K562 (cell line): ENCODE measurements around the gene CDHR1. TPM values are rescaled to one million over a fixed set of nuclear protein-coding genes. Genes with fewer than 3 reads are reported as not detected.

Experiments
- ATAC-seq: fragments of 200-7000 bp; cut with Tn5 transposase; 3 replicates; pipeline ENCODE4 v1.9.1; 2020; ENCODE audit warnings: moderate library complexity
- BruUV-seq: library from RNA; stranded (reverse); fragments of 400-500 nt; replicated peaks from 2 replicates; lab custom pipeline; 2021; lab: Mats Ljungman, UMichigan
- CTCF ChIA-PET: fragments of 300-600 bp; formaldehyde crosslinking; extraction: SDS; loops from one replicate; lab custom pipeline; 2021; ENCODE audit warnings: low intra/inter-chr PET ratio; lab: Yijun Ruan, JAX
- POLR2A ChIA-PET: fragments of 300-600, 350-650 bp; sonication (Branson Sonifier 250); formaldehyde crosslinking; extraction: SDS; loops from one replicate; lab custom pipeline; 2021; ENCODE audit warnings: antibody characterized with exemption, inconsistent platforms; lab: Yijun Ruan, JAX
- DNase-seq, 4 experiments: peaks; one replicate each; pipeline versions ENCODE4 v3.0.0 to v3.0.0-alpha.2; 2011 to 2018; ENCODE audit warnings: low spot score in 3 of 4, mixed read lengths in 3 of 4; ENCODE audit errors: extremely low read depth in 1 of 4
- FAIRE-seq: peaks from 2 replicates; lab custom pipeline; 2011; peaks lifted over from hg19 to GRCh38; lab: Jason Lieb, UNC
- H2AFZ ChIP-seq: 2 replicates; pipeline ENCODE4 v1.6.0; 2011; ENCODE audit warnings: low read depth, low read length, control low read depth, inconsistent platforms
- H3K27ac ChIP-seq: fragments of 200-600 bp; 3 replicates; pipeline ENCODE4 v1.8.0; 2011; ENCODE audit warnings: low read depth, mild to moderate bottlenecking, control low read depth, inconsistent platforms, low read length, moderate library complexity, mixed read lengths; ENCODE audit errors: extremely low read depth
- H3K27me3 ChIP-seq, 2 experiments: fragments of 300-600 bp in 1 of 2; 2 replicates in 1 of 2; 3 replicates in 1 of 2; pipeline versions ENCODE4 v1.6.0 to v1.8.0; 2011; ENCODE audit warnings: inconsistent platforms in 2 of 2, low read length in 2 of 2, mild to moderate bottlenecking in 1 of 2, mixed read lengths in 1 of 2, moderate library complexity in 1 of 2; ENCODE audit not compliant: control insufficient read depth in 2 of 2, insufficient read depth in 2 of 2
- H3K36me3 ChIP-seq: fragments of 300-600 bp; 3 replicates; pipeline ENCODE4 v1.8.0; 2011; ENCODE audit warnings: mild to moderate bottlenecking, low read length, inconsistent platforms; ENCODE audit not compliant: control insufficient read depth, insufficient read depth
- H3K4me1 ChIP-seq, 2 experiments: fragments of 200-600 bp in 1 of 2; replicated peaks in 1 of 2; 2 replicates in 1 of 2; 3 replicates in 1 of 2; pipeline versions ENCODE4 v1.5.1 to v1.8.0; 2011; ENCODE audit warnings: inconsistent platforms in 2 of 2, low read length in 2 of 2, mild to moderate bottlenecking in 1 of 2, mixed read lengths in 1 of 2, moderate library complexity in 1 of 2; ENCODE audit not compliant: control insufficient read depth in 2 of 2, insufficient read depth in 2 of 2
- H3K4me2 ChIP-seq: 2 replicates; pipeline ENCODE4 v1.6.1; 2011; ENCODE audit warnings: low read length, control low read depth, inconsistent platforms, mixed read lengths; ENCODE audit not compliant: insufficient read depth
- H3K4me3 ChIP-seq: fragments of 200-600 bp; sonication (generic), shearing (Covaris generic); 2 replicates; pipeline ENCODE4 v1.5.1; 2016; ENCODE audit warnings: control low read depth, inconsistent platforms
- H3K79me2 ChIP-seq: fragments of 200-600 bp; 3 replicates; pipeline ENCODE4 v1.8.0; 2011; ENCODE audit warnings: low read length, inconsistent platforms; ENCODE audit not compliant: control insufficient read depth, insufficient read depth
- H3K9ac ChIP-seq, 2 experiments: 2 replicates each; pipeline versions ENCODE4 v1.6.0 to v1.6.1; 2011; ENCODE audit warnings: low read depth in 2 of 2, low read length in 2 of 2, control low read depth in 1 of 2, inconsistent platforms in 1 of 2, mild to moderate bottlenecking in 1 of 2, mixed read lengths in 1 of 2; ENCODE audit not compliant: insufficient read depth in 1 of 2
- H3K9me1 ChIP-seq: one replicate; pipeline ENCODE4 v1.6.0; 2011; ENCODE audit warnings: inconsistent platforms, mild to moderate bottlenecking, low read length, moderate library complexity; ENCODE audit not compliant: control insufficient read depth, insufficient read depth
- H3K9me3 ChIP-seq: replicated peaks from 2 replicates; pipeline ENCODE4 v1.5.1; 2011; ENCODE audit warnings: low read depth, low read length, inconsistent platforms; ENCODE audit not compliant: control insufficient read depth, insufficient read depth
- H4K20me1 ChIP-seq: replicated peaks from 2 replicates; pipeline ENCODE4 v1.6.1; 2011; ENCODE audit warnings: low read length, inconsistent platforms, mixed read lengths; ENCODE audit not compliant: control insufficient read depth, insufficient read depth
- HSF4 ChIP-seq: fragments of 250-450 bp; sonication (Bioruptor Pico); IDR thresholded peaks from 2 replicates; pipeline ENCODE4 v2.1.2; 2022; ENCODE audit warnings: mild to moderate bottlenecking, moderate library complexity, borderline replicate concordance
- MAFG ChIP-seq: fragments of 450-650 bp; conservative IDR thresholded peaks from 2 replicates; pipeline ENCODE4 v1.6.1; 2016; ENCODE audit warnings: missing genetic modification characterization, missing compliant biosample characterization
- MCM2 ChIP-seq: fragments of 450-650 bp; IDR thresholded peaks from 2 replicates; pipeline ENCODE4 v1.6.1; 2017; ENCODE audit warnings: low read depth, mild to moderate bottlenecking
- PHF20 ChIP-seq: fragments of 450-650 bp; IDR thresholded peaks from 2 replicates; pipeline ENCODE4 v1.6.1; 2018; ENCODE audit not compliant: partially characterized antibody
- ZFX ChIP-seq: sonication (generic); formaldehyde crosslinking; IDR thresholded peaks from 2 replicates; pipeline ENCODE4 v1.8.0; 2022; ENCODE audit warnings: mild to moderate bottlenecking, missing genetic modification reagents, moderate library complexity
- WGBS: fragments of 100-300 bp; shearing (Covaris generic); methylation state at CpG from one replicate; pipeline ENCODE4 v1.1.6; 2016; ENCODE audit warnings: low coverage, mixed read lengths; ENCODE audit not compliant: insufficient coverage; ENCODE audit errors: missing lambda C conversion rate; 5-methylcytosine and 5-hydroxymethylcytosine counted together
- in situ Hi-C: fragments of 300-500 bp; cut with MboI; formaldehyde crosslinking; loops from 4 replicates; pipeline ENCODE4 v1.15.0; 2018; ENCODE audit warnings: inconsistent platforms, mixed read lengths
- intact Hi-C: fragments of 100-400 bp; cut with micrococcal nuclease; formaldehyde crosslinking; loops from 2 replicates; pipeline ENCODE4 v1.14.2; 2022
- polyA plus RNA-seq, 8 experiments: library from polyadenylated mRNA; depleted of rRNA in 4 of 8; stranded (reverse) in 5 of 8; unstranded in 3 of 8; fragments of >200 nt; fragmentation: Nextera tagmentation in 2 of 8; fragmentation: Illumina TruSeq in 1 of 8; extraction: Ambion mirVana in 2 of 8; extraction: Trizol in 1 of 8; gene quantifications; 2 replicates each; pipeline versions ENCODE4 v1.2.1 to v1.2.3, GENCODE V29; 2011 to 2014; ENCODE audit warnings: inconsistent platforms in 1 of 8, missing spikeins in 1 of 8
- total RNA-seq, 7 experiments: library from RNA; depleted of rRNA in 6 of 7; stranded (reverse); fragments of >200 nt in 6 of 7; fragmentation: Illumina TruSeq in 2 of 7; extraction: Trizol in 2 of 7; gene quantifications; 2 replicates each; pipeline versions ENCODE4 v1.2.1 to v1.2.3, GENCODE V29; 2011 to 2021; ENCODE audit warnings: low replicate concordance in 1 of 7

The CDHR1 gene
- total and polyA plus RNA-seq, 9 of the 15 experiments (the other 6 are each of a cell fraction or from before 2014, with no cell fraction given): 0.03 to 0.99 (median 0.20) TPM

DNA sequence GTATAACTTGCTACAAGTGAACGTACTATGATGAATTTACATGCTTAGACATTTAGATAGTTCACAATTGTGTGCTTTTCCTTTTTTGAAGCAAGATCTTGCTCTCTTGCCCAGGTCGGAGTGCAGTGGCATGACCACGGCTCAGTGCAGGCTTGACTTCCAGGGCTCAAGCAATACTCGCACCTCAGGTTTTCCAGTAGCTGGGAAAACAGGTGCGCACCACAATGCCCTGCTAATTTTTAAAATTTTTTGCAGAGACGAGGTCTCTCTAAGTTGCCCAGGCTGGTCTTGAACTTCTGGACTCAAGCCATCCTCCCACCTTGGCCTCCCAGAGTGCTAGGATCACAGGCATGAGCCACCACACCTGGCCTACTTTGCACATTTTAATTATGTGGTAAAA is 18.9 kb upstream of the CDHR1 start:
- no peak overlapping the region for H3K9ac ChIP-seq
- CTCF ChIA-PET: no interaction called here
- intact Hi-C loops: no loop called here
- H3K9me3 ChIP-seq: no peaks in the 10 kb centered on the region
- WGBS: 2% methylated on average over 6 of the region's 6 CpGs
- H3K36me3 ChIP-seq: no peaks in the 10 kb centered on the region
- H3K27me3 ChIP-seq: peaks cover 26 to 33% of the 10 kb centered on the region in 2 experiments; a peak in 4 of 5 replicates
- H3K79me2 ChIP-seq: no peaks in the 10 kb centered on the region
- no peaks in the 10 kb centered on the region; a peak in 1 of 5 replicates for H3K4me1 ChIP-seq
- no peak overlapping the region for H3K27ac ChIP-seq
- DNase-seq (no peak), FAIRE-seq (no peak), ATAC-seq (no peak)
- H3K4me3 ChIP-seq: no peak overlapping the region
- H3K4me2 ChIP-seq: no peak overlapping the region
- H3K9me1 ChIP-seq: no peaks in the 10 kb centered on the region
- in situ Hi-C loops: no loop called here
- no peak overlapping the region for H2AFZ ChIP-seq
- POLR2A ChIA-PET: no interaction called here
- no TSS peak for BruUV-seq
- TF ChIP-seq MCM2: no peak
- no peak for TF ChIP-seq HSF4 (CRISPR knock-in tag)
- TF ChIP-seq, all 486 proteins: peak for 0
- H4K20me1 ChIP-seq: no peaks in the 10 kb centered on the region; the same call in 1 of the 2 replicates

GRCh38 chr10:84176351-84176750 is 18.0 kb upstream of the CDHR1 start:
- POLR2A ChIA-PET: no interaction called here
- no peak overlapping the region for H3K4me2 ChIP-seq
- intact Hi-C loops: no loop called here
- DNase-seq (no peak), ATAC-seq (no peak), FAIRE-seq (no peak)
- no TSS peak for BruUV-seq
- no peaks in the 10 kb centered on the region for H3K9me3 ChIP-seq
- H3K27ac ChIP-seq: no peak overlapping the region
- H3K27me3 ChIP-seq: peaks cover 26 to 33% of the 10 kb centered on the region in 2 experiments; a peak in 4 of 5 replicates
- H3K4me1 ChIP-seq: no peaks in the 10 kb centered on the region; a peak in 1 of 5 replicates
- in situ Hi-C loops: no loop called here
- H3K4me3 ChIP-seq: no peak overlapping the region
- WGBS: 0% methylated on average over 4 of the region's 4 CpGs
- no peaks in the 10 kb centered on the region for H3K36me3 ChIP-seq
- CTCF ChIA-PET: no interaction called here
- H3K9ac ChIP-seq: no peak overlapping the region
- no peaks in the 10 kb centered on the region; the same call in 1 of the 2 replicates for H4K20me1 ChIP-seq
- no peak overlapping the region for H2AFZ ChIP-seq
- H3K79me2 ChIP-seq: no peaks in the 10 kb centered on the region
- TF ChIP-seq MAFG (tag) (no peak), ZFX (CRISPR knock-in tag) (no peak), PHF20 (no peak)
- no peaks in the 10 kb centered on the region for H3K9me1 ChIP-seq
